ENCODE results near the gene PRSS2. TPM values are rescaled to one million over a fixed set of nuclear protein-coding genes. Genes with fewer than 3 reads are reported as not detected.

The PRSS2 gene
- total and polyA plus RNA-seq, 4 donors = not detected

DNA sequence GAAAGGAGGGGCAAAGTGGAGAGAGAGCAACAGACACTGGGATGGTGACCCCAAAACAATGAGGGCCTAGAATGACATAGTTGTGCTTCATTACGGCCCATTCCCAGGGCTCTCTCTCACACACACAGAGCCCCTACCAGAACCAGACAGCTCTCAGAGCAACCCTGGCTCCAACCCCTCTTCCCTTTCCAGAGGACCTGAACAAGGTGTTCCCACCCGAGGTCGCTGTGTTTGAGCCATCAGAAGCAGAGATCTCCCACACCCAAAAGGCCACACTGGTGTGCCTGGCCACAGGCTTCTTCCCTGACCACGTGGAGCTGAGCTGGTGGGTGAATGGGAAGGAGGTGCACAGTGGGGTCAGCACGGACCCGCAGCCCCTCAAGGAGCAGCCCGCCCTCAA is 20.7 kb downstream of the PRSS2 start:
- Histone ChIP-seq H3K4me3 (ENCODE audit: low read depth, low read length) (no peak overlapping the region), H3K9me3 (ENCODE audit: control insufficient read depth, insufficient read depth, low read length) (no peaks in the 10 kb centered on the region), H3K27ac (ENCODE audit: low read depth, low read length) (no peak overlapping the region), H3K36me3 (ENCODE audit: control insufficient read depth, insufficient read depth, low read length) (no peaks in the 10 kb centered on the region), H3K4me1 (ENCODE audit: control insufficient read depth, insufficient read depth, low read length) (peaks cover 4% of the 10 kb centered on the region), H3K27me3 (ENCODE audit: control insufficient read depth, insufficient read depth, low read length) (peaks cover 16% of the 10 kb centered on the region)
- no peak for DNase-seq (ENCODE audit: low read depth in 4 of 6, low spot score in 6 of 6)
- WGBS (ENCODE audit: insufficient coverage) = 90% methylated on average over 1 of the region's 7 CpGs

DNA sequence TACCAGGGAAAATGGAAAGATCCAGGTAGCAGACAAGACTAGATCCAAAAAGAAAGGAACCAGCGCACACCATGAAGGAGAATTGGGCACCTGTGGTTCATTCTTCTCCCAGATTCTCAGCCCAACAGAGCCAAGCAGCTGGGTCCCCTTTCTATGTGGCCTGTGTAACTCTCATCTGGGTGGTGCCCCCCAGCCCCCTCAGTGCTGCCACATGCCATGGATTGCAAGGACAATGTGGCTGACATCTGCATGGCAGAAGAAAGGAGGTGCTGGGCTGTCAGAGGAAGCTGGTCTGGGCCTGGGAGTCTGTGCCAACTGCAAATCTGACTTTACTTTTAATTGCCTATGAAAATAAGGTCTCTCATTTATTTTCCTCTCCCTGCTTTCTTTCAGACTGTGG is 21.4 kb downstream of the PRSS2 start:
- no peaks in the 10 kb centered on the region for H3K9me3 ChIP-seq (ENCODE audit: control insufficient read depth, insufficient read depth, low read length)
- H3K27me3 ChIP-seq (ENCODE audit: control insufficient read depth, insufficient read depth, low read length) = peaks cover 22% of the 10 kb centered on the region
- peaks cover 10% of the 10 kb centered on the region for H3K4me1 ChIP-seq (ENCODE audit: control insufficient read depth, insufficient read depth, low read length)
- no peak overlapping the region for H3K27ac ChIP-seq (ENCODE audit: low read depth, low read length)
- H3K4me3 ChIP-seq (ENCODE audit: low read depth, low read length) = no peak overlapping the region
- H3K36me3 ChIP-seq (ENCODE audit: control insufficient read depth, insufficient read depth, low read length) = no peaks in the 10 kb centered on the region
- 100% methylated on average over 1 of the region's 1 CpG for WGBS (ENCODE audit: insufficient coverage)
- no peak for DNase-seq (ENCODE audit: low read depth in 4 of 6, low spot score in 6 of 6)

GRCh38 chr7:142792593-142792992 is 21.8 kb downstream of the PRSS2 start:
- peaks cover 15% of the 10 kb centered on the region for H3K4me1 ChIP-seq (ENCODE audit: control insufficient read depth, insufficient read depth, low read length)
- H3K27me3 ChIP-seq (ENCODE audit: control insufficient read depth, insufficient read depth, low read length) = peaks cover 27% of the 10 kb centered on the region
- H3K4me3 ChIP-seq (ENCODE audit: low read depth, low read length) = no peak overlapping the region
- WGBS (ENCODE audit: insufficient coverage) = 92% methylated on average over 2 of the region's 2 CpGs
- H3K27ac ChIP-seq (ENCODE audit: low read depth, low read length) = no peak overlapping the region
- H3K36me3 ChIP-seq (ENCODE audit: control insufficient read depth, insufficient read depth, low read length) = no peaks in the 10 kb centered on the region
- H3K9me3 ChIP-seq (ENCODE audit: control insufficient read depth, insufficient read depth, low read length) = no peaks in the 10 kb centered on the region
- no peak for DNase-seq (ENCODE audit: low read depth in 4 of 6, low spot score in 6 of 6)

- Histone ChIP-seq H3K4me3 (ENCODE audit: low read depth, low read length) (no peak overlapping the region), H3K36me3 (ENCODE audit: control insufficient read depth, insufficient read depth, low read length) (no peaks in the 10 kb centered on the region), H3K27me3 (ENCODE audit: control insufficient read depth, insufficient read depth, low read length) (peaks cover 33% of the 10 kb centered on the region), H3K9me3 (ENCODE audit: control insufficient read depth, insufficient read depth, low read length) (no peaks in the 10 kb centered on the region), H3K27ac (ENCODE audit: low read depth, low read length) (no peak overlapping the region), H3K4me1 (ENCODE audit: control insufficient read depth, insufficient read depth, low read length) (peaks cover 20% of the 10 kb centered on the region)
- WGBS (ENCODE audit: insufficient coverage) = 96% methylated on average over 2 of the region's 5 CpGs
- DNase-seq (ENCODE audit: low read depth in 4 of 6, low spot score in 6 of 6) = no peak
These were observed 22.4 kb downstream of the PRSS2 start for GRCh38 chr7:142793156-142793555.

- DNase-seq (ENCODE audit: low read depth in 4 of 6, low spot score in 6 of 6) = no peak
- Histone ChIP-seq H3K27me3 (ENCODE audit: control insufficient read depth, insufficient read depth, low read length) (peaks cover 50% of the 10 kb centered on the region), H3K4me1 (ENCODE audit: control insufficient read depth, insufficient read depth, low read length) (peaks cover 20% of the 10 kb centered on the region), H3K4me3 (ENCODE audit: low read depth, low read length) (no peak overlapping the region), H3K27ac (ENCODE audit: low read depth, low read length) (no peak overlapping the region), H3K36me3 (ENCODE audit: control insufficient read depth, insufficient read depth, low read length) (no peaks in the 10 kb centered on the region), H3K9me3 (ENCODE audit: control insufficient read depth, insufficient read depth, low read length) (no peaks in the 10 kb centered on the region)
- 50% methylated on average over 5 of the region's 5 CpGs for WGBS (ENCODE audit: insufficient coverage)
These were observed 24.6 kb downstream of the PRSS2 start for GRCh38 chr7:142795339-142795863.

- Histone ChIP-seq H3K36me3 (ENCODE audit: control insufficient read depth, insufficient read depth, low read length) (no peaks in the 10 kb centered on the region), H3K4me3 (ENCODE audit: low read depth, low read length) (no peak overlapping the region), H3K27ac (ENCODE audit: low read depth, low read length) (no peak overlapping the region), H3K4me1 (ENCODE audit: control insufficient read depth, insufficient read depth, low read length) (peaks cover 20% of the 10 kb centered on the region), H3K9me3 (ENCODE audit: control insufficient read depth, insufficient read depth, low read length) (no peaks in the 10 kb centered on the region), H3K27me3 (ENCODE audit: control insufficient read depth, insufficient read depth, low read length) (peaks cover 55% of the 10 kb centered on the region)
- DNase-seq (ENCODE audit: low read depth in 4 of 6, low spot score in 6 of 6) = no peak
- WGBS (ENCODE audit: insufficient coverage) = 47% methylated on average over 9 of the region's 9 CpGs
These were observed 25.3 kb downstream of the PRSS2 start for GRCh38 chr7:142796001-142796500.

DNA sequence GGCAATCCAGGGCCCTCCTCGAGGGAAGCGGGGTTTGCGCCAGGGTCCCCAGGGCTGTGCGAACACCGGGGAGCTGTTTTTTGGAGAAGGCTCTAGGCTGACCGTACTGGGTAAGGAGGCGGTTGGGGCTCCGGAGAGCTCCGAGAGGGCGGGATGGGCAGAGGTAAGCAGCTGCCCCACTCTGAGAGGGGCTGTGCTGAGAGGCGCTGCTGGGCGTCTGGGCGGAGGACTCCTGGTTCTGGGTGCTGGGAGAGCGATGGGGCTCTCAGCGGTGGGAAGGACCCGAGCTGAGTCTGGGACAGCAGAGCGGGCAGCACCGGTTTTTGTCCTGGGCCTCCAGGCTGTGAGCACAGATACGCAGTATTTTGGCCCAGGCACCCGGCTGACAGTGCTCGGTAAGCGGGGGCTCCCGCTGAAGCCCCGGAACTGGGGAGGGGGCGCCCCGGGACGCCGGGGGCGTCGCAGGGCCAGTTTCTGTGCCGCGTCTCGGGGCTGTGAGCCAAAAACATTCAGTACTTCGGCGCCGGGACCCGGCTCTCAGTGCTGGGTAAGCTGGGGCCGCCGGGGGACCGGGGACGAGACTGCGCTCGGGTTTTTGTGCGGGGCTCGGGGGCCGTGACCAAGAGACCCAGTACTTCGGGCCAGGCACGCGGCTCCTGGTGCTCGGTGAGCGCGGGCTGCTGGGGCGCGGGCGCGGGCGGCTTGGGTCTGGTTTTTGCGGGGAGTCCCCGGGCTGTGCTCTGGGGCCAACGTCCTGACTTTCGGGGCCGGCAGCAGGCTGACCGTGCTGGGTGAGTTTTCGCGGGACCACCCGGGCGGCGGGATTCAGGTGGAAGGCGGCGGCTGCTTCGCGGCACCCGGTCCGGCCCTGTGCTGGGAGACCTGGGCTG is 26.0 kb downstream of the PRSS2 start:
- peak in 2 of 6 donors; percentile 18 to 28 for DNase-seq (ENCODE audit: low read depth in 4 of 6, low spot score in 6 of 6)
- peaks cover 20% of the 10 kb centered on the region for H3K4me1 ChIP-seq (ENCODE audit: control insufficient read depth, insufficient read depth, low read length)
- 3% methylated on average over 74 of the region's 74 CpGs for WGBS (ENCODE audit: insufficient coverage)
- peaks cover 55% of the 10 kb centered on the region for H3K27me3 ChIP-seq (ENCODE audit: control insufficient read depth, insufficient read depth, low read length)
- H3K27ac ChIP-seq (ENCODE audit: low read depth, low read length) = no peak overlapping the region
- H3K9me3 ChIP-seq (ENCODE audit: control insufficient read depth, insufficient read depth, low read length) = no peaks in the 10 kb centered on the region
- no peaks in the 10 kb centered on the region for H3K36me3 ChIP-seq (ENCODE audit: control insufficient read depth, insufficient read depth, low read length)
- peak overlapping the region; percentile 21 for H3K4me3 ChIP-seq (ENCODE audit: low read depth, low read length)

GRCh38 chr7:142797391-142798377 is 26.9 kb downstream of the PRSS2 start:
- H3K9me3 ChIP-seq (ENCODE audit: control insufficient read depth, insufficient read depth, low read length) = no peaks in the 10 kb centered on the region
- no peaks in the 10 kb centered on the region for H3K36me3 ChIP-seq (ENCODE audit: control insufficient read depth, insufficient read depth, low read length)
- peak overlapping the region; percentile 21 for H3K4me3 ChIP-seq (ENCODE audit: low read depth, low read length)
- peaks cover 20% of the 10 kb centered on the region for H3K4me1 ChIP-seq (ENCODE audit: control insufficient read depth, insufficient read depth, low read length)
- peak in 1 of 6 donors; percentile 45 for DNase-seq (ENCODE audit: low read depth in 4 of 6, low spot score in 6 of 6)
- no peak overlapping the region for H3K27ac ChIP-seq (ENCODE audit: low read depth, low read length)
- 4% methylated on average over 27 of the region's 33 CpGs for WGBS (ENCODE audit: insufficient coverage)
- H3K27me3 ChIP-seq (ENCODE audit: control insufficient read depth, insufficient read depth, low read length) = peaks cover 55% of the 10 kb centered on the region
